ENCODE measurements around the gene HDAC10.

DNA sequence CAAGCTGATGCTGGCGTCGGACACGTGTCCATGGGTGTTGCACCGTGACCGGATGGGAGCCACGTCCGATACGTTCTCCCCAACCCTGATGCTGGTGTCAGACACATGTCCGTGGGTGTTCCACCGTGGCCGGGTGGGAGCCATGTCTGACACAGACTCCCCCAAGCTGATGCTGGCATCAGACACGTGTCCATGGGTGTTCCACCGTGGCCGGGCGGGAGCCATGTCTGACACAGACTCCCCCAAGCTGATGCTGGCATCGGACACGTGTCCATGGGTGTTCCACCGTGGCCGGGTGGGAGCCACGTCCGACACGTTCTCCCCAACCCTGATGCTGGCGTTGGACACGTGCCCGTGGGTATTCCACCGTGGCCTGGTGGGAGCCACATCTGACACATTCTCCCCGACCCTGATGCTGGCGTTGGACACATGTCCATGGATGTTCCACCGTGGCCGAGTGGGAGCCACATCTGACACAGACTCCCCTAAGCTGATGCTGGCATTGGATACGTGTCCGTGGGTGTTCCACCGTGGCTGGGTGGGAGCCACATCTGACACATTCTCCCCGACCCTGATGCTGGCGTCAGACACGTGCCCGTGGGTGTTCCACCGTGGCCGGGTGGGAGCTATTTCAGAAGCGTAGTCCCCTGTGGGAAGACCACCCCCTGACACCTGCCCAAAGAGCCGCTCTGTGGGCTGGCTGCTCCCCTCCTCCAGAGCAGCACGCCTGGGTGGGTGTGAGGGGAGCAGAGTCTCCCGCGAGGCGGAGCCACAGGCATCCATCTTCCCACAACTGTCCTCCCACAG lies 30.3 kb downstream of the HDAC10 start:
- TF ChIP-seq STAT1 (conservative IDR thresholded peaks at IDR 0.05): no peak
- TF ChIP-seq SREBF2 (IDR thresholded peaks at IDR 0.05; ENCODE audit: low read length): no peak
- TF ChIP-seq, protein P1, sequence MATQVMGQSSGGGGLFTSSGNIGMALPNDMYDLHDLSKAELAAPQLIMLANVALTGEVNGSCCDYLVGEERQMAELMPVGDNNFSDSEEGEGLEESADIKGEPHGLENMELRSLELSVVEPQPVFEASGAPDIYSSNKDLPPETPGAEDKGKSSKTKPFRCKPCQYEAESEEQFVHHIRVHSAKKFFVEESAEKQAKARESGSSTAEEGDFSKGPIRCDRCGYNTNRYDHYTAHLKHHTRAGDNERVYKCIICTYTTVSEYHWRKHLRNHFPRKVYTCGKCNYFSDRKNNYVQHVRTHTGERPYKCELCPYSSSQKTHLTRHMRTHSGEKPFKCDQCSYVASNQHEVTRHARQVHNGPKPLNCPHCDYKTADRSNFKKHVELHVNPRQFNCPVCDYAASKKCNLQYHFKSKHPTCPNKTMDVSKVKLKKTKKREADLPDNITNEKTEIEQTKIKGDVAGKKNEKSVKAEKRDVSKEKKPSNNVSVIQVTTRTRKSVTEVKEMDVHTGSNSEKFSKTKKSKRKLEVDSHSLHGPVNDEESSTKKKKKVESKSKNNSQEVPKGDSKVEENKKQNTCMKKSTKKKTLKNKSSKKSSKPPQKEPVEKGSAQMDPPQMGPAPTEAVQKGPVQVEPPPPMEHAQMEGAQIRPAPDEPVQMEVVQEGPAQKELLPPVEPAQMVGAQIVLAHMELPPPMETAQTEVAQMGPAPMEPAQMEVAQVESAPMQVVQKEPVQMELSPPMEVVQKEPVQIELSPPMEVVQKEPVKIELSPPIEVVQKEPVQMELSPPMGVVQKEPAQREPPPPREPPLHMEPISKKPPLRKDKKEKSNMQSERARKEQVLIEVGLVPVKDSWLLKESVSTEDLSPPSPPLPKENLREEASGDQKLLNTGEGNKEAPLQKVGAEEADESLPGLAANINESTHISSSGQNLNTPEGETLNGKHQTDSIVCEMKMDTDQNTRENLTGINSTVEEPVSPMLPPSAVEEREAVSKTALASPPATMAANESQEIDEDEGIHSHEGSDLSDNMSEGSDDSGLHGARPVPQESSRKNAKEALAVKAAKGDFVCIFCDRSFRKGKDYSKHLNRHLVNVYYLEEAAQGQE (IDR thresholded peaks at IDR 0.05; ENCODE audit: low read depth, low read length): no peak
- TF ChIP-seq, protein P2, sequence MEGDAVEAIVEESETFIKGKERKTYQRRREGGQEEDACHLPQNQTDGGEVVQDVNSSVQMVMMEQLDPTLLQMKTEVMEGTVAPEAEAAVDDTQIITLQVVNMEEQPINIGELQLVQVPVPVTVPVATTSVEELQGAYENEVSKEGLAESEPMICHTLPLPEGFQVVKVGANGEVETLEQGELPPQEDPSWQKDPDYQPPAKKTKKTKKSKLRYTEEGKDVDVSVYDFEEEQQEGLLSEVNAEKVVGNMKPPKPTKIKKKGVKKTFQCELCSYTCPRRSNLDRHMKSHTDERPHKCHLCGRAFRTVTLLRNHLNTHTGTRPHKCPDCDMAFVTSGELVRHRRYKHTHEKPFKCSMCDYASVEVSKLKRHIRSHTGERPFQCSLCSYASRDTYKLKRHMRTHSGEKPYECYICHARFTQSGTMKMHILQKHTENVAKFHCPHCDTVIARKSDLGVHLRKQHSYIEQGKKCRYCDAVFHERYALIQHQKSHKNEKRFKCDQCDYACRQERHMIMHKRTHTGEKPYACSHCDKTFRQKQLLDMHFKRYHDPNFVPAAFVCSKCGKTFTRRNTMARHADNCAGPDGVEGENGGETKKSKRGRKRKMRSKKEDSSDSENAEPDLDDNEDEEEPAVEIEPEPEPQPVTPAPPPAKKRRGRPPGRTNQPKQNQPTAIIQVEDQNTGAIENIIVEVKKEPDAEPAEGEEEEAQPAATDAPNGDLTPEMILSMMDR (IDR thresholded peaks at IDR 0.05 in 2 of 3, conservative IDR thresholded peaks at IDR 0.05 in 1 of 3; ENCODE audit: control insufficient read depth in 2 of 3, extremely low read depth in 1 of 3, insufficient read depth in 1 of 3, low read depth in 3 of 3, low read length in 3 of 3): no peak
- no peak for TF ChIP-seq RBBP5 (conservative IDR thresholded peaks at IDR 0.05)
- TF ChIP-seq, protein P3, sequence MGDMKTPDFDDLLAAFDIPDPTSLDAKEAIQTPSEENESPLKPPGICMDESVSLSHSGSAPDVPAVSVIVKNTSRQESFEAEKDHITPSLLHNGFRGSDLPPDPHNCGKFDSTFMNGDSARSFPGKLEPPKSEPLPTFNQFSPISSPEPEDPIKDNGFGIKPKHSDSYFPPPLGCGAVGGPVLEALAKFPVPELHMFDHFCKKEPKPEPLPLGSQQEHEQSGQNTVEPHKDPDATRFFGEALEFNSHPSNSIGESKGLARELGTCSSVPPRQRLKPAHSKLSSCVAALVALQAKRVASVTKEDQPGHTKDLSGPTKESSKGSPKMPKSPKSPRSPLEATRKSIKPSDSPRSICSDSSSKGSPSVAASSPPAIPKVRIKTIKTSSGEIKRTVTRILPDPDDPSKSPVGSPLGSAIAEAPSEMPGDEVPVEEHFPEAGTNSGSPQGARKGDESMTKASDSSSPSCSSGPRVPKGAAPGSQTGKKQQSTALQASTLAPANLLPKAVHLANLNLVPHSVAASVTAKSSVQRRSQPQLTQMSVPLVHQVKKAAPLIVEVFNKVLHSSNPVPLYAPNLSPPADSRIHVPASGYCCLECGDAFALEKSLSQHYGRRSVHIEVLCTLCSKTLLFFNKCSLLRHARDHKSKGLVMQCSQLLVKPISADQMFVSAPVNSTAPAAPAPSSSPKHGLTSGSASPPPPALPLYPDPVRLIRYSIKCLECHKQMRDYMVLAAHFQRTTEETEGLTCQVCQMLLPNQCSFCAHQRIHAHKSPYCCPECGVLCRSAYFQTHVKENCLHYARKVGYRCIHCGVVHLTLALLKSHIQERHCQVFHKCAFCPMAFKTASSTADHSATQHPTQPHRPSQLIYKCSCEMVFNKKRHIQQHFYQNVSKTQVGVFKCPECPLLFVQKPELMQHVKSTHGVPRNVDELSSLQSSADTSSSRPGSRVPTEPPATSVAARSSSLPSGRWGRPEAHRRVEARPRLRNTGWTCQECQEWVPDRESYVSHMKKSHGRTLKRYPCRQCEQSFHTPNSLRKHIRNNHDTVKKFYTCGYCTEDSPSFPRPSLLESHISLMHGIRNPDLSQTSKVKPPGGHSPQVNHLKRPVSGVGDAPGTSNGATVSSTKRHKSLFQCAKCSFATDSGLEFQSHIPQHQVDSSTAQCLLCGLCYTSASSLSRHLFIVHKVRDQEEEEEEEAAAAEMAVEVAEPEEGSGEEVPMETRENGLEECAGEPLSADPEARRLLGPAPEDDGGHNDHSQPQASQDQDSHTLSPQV (IDR thresholded peaks at IDR 0.05): no peak

Measured in GM12878 (cell line).